K562 (cell line): ENCODE results near the gene NHLH1. TPM values are rescaled to one million over a fixed set of nuclear protein-coding genes. Genes with fewer than 3 reads are reported as not detected.

Source experiments
- ATAC-seq: fragments of 200-7000 bp; cut with Tn5 transposase; 3 replicates; pipeline ENCODE4 v1.9.1; 2020; ENCODE audit warnings: moderate library complexity
- BruUV-seq: library from RNA; stranded (reverse); fragments of 400-500 nt; replicated peaks from 2 replicates; lab custom pipeline; 2021; lab: Mats Ljungman, UMichigan
- CTCF ChIA-PET: fragments of 300-600 bp; formaldehyde crosslinking; extraction: SDS; loops from one replicate; lab custom pipeline; 2021; ENCODE audit warnings: low intra/inter-chr PET ratio; lab: Yijun Ruan, JAX
- POLR2A ChIA-PET: fragments of 300-600, 350-650 bp; sonication (Branson Sonifier 250); formaldehyde crosslinking; extraction: SDS; loops from one replicate; lab custom pipeline; 2021; ENCODE audit warnings: antibody characterized with exemption, inconsistent platforms; lab: Yijun Ruan, JAX
- DNase-seq, 4 experiments: peaks; one replicate each; pipeline versions ENCODE4 v3.0.0 to v3.0.0-alpha.2; 2011 to 2018; ENCODE audit warnings: low spot score in 3 of 4, mixed read lengths in 3 of 4; ENCODE audit errors: extremely low read depth in 1 of 4
- FAIRE-seq: peaks from 2 replicates; lab custom pipeline; 2011; peaks lifted over from hg19 to GRCh38; lab: Jason Lieb, UNC
- H2AFZ ChIP-seq: 2 replicates; pipeline ENCODE4 v1.6.0; 2011; ENCODE audit warnings: low read depth, low read length, control low read depth, inconsistent platforms
- H3K27ac ChIP-seq: fragments of 200-600 bp; 3 replicates; pipeline ENCODE4 v1.8.0; 2011; ENCODE audit warnings: low read depth, mild to moderate bottlenecking, control low read depth, inconsistent platforms, low read length, moderate library complexity, mixed read lengths; ENCODE audit errors: extremely low read depth
- H3K27me3 ChIP-seq, 2 experiments: fragments of 300-600 bp in 1 of 2; 2 replicates in 1 of 2; 3 replicates in 1 of 2; pipeline versions ENCODE4 v1.6.0 to v1.8.0; 2011; ENCODE audit warnings: inconsistent platforms in 2 of 2, low read length in 2 of 2, mild to moderate bottlenecking in 1 of 2, mixed read lengths in 1 of 2, moderate library complexity in 1 of 2; ENCODE audit not compliant: control insufficient read depth in 2 of 2, insufficient read depth in 2 of 2
- H3K36me3 ChIP-seq: fragments of 300-600 bp; 3 replicates; pipeline ENCODE4 v1.8.0; 2011; ENCODE audit warnings: mild to moderate bottlenecking, low read length, inconsistent platforms; ENCODE audit not compliant: control insufficient read depth, insufficient read depth
- H3K4me1 ChIP-seq, 2 experiments: fragments of 200-600 bp in 1 of 2; replicated peaks in 1 of 2; 2 replicates in 1 of 2; 3 replicates in 1 of 2; pipeline versions ENCODE4 v1.5.1 to v1.8.0; 2011; ENCODE audit warnings: inconsistent platforms in 2 of 2, low read length in 2 of 2, mild to moderate bottlenecking in 1 of 2, mixed read lengths in 1 of 2, moderate library complexity in 1 of 2; ENCODE audit not compliant: control insufficient read depth in 2 of 2, insufficient read depth in 2 of 2
- H3K4me2 ChIP-seq: 2 replicates; pipeline ENCODE4 v1.6.1; 2011; ENCODE audit warnings: low read length, control low read depth, inconsistent platforms, mixed read lengths; ENCODE audit not compliant: insufficient read depth
- H3K4me3 ChIP-seq: fragments of 200-600 bp; sonication (generic), shearing (Covaris generic); 2 replicates; pipeline ENCODE4 v1.5.1; 2016; ENCODE audit warnings: control low read depth, inconsistent platforms
- H3K79me2 ChIP-seq: fragments of 200-600 bp; 3 replicates; pipeline ENCODE4 v1.8.0; 2011; ENCODE audit warnings: low read length, inconsistent platforms; ENCODE audit not compliant: control insufficient read depth, insufficient read depth
- H3K9ac ChIP-seq, 2 experiments: 2 replicates each; pipeline versions ENCODE4 v1.6.0 to v1.6.1; 2011; ENCODE audit warnings: low read depth in 2 of 2, low read length in 2 of 2, control low read depth in 1 of 2, inconsistent platforms in 1 of 2, mild to moderate bottlenecking in 1 of 2, mixed read lengths in 1 of 2; ENCODE audit not compliant: insufficient read depth in 1 of 2
- H3K9me1 ChIP-seq: one replicate; pipeline ENCODE4 v1.6.0; 2011; ENCODE audit warnings: inconsistent platforms, mild to moderate bottlenecking, low read length, moderate library complexity; ENCODE audit not compliant: control insufficient read depth, insufficient read depth
- H3K9me3 ChIP-seq: replicated peaks from 2 replicates; pipeline ENCODE4 v1.5.1; 2011; ENCODE audit warnings: low read depth, low read length, inconsistent platforms; ENCODE audit not compliant: control insufficient read depth, insufficient read depth
- H4K20me1 ChIP-seq: replicated peaks from 2 replicates; pipeline ENCODE4 v1.6.1; 2011; ENCODE audit warnings: low read length, inconsistent platforms, mixed read lengths; ENCODE audit not compliant: control insufficient read depth, insufficient read depth
- E2F5 ChIP-seq: sonication (generic); formaldehyde crosslinking; IDR thresholded peaks from 2 replicates; pipeline ENCODE4 v1.8.0; 2022; ENCODE audit warnings: mild to moderate bottlenecking, missing genetic modification reagents
- MYNN ChIP-seq, 2 experiments: sonication (generic); formaldehyde crosslinking in 1 of 2; IDR thresholded peaks; 2 replicates each; pipeline versions ENCODE4 v1.5.0 to v1.6.1; 2016 to 2020; ENCODE audit warnings: antibody characterized with exemption in 1 of 2, missing genetic modification reagents in 1 of 2
- POLR2A ChIP-seq: fragments of 450-650 bp; conservative IDR thresholded peaks from 2 replicates; pipeline ENCODE4 v1.6.1; 2016
- ZBTB40 ChIP-seq, 2 experiments: fragments of 450-650 bp in 1 of 2; sonication (generic) in 1 of 2; formaldehyde crosslinking in 1 of 2; IDR thresholded peaks; 2 replicates each; pipeline versions ENCODE4 v1.7.1 to v1.9.0; 2016 to 2022; ENCODE audit warnings: inconsistent platforms in 1 of 2, mild to moderate bottlenecking in 1 of 2, missing genetic modification reagents in 1 of 2
- ZBTB43 ChIP-seq: sonication (generic); formaldehyde crosslinking; IDR thresholded peaks from 2 replicates; pipeline ENCODE4 v1.8.0; 2023; ENCODE audit warnings: mild to moderate bottlenecking, missing genetic modification reagents
- ZNF146 ChIP-seq: IDR thresholded peaks from one replicate; pipeline ENCODE4 v1.6.1; 2018; ENCODE audit warnings: missing compliant biosample characterization; ENCODE audit not compliant: unreplicated experiment
- ZNF24 ChIP-seq: fragments of 450-650 bp; IDR thresholded peaks from 2 replicates; pipeline ENCODE4 v1.6.1; 2016
- WGBS: fragments of 100-300 bp; shearing (Covaris generic); methylation state at CpG from one replicate; pipeline ENCODE4 v1.1.6; 2016; ENCODE audit warnings: low coverage, mixed read lengths; ENCODE audit not compliant: insufficient coverage; ENCODE audit errors: missing lambda C conversion rate; 5-methylcytosine and 5-hydroxymethylcytosine counted together
- in situ Hi-C: fragments of 300-500 bp; cut with MboI; formaldehyde crosslinking; loops from 4 replicates; pipeline ENCODE4 v1.15.0; 2018; ENCODE audit warnings: inconsistent platforms, mixed read lengths
- intact Hi-C: fragments of 100-400 bp; cut with micrococcal nuclease; formaldehyde crosslinking; loops from 2 replicates; pipeline ENCODE4 v1.14.2; 2022
- polyA plus RNA-seq, 8 experiments: library from polyadenylated mRNA; depleted of rRNA in 4 of 8; stranded (reverse) in 5 of 8; unstranded in 3 of 8; fragments of >200 nt; fragmentation: Nextera tagmentation in 2 of 8; fragmentation: Illumina TruSeq in 1 of 8; extraction: Ambion mirVana in 2 of 8; extraction: Trizol in 1 of 8; gene quantifications; 2 replicates each; pipeline versions ENCODE4 v1.2.1 to v1.2.3, GENCODE V29; 2011 to 2014; ENCODE audit warnings: inconsistent platforms in 1 of 8, missing spikeins in 1 of 8
- total RNA-seq, 7 experiments: library from RNA; depleted of rRNA in 6 of 7; stranded (reverse); fragments of >200 nt in 6 of 7; fragmentation: Illumina TruSeq in 2 of 7; extraction: Trizol in 2 of 7; gene quantifications; 2 replicates each; pipeline versions ENCODE4 v1.2.1 to v1.2.3, GENCODE V29; 2011 to 2021; ENCODE audit warnings: low replicate concordance in 1 of 7

The NHLH1 gene
- total and polyA plus RNA-seq, 9 of the 15 experiments (the other 6 are each of a cell fraction or from before 2014, with no cell fraction given) = 0.09 to 1.3 (median 0.35) TPM; not detected in 1

GRCh38 chr1:160407839-160408801, 41.2 kb downstream of the NHLH1 start:
- H3K9me3 ChIP-seq = no peaks in the 10 kb centered on the region
- no peaks in the 10 kb centered on the region for H3K79me2 ChIP-seq
- no peaks in the 10 kb centered on the region; the same call in 2 of the 3 replicates for H3K36me3 ChIP-seq
- FAIRE-seq (no peak), ATAC-seq (no peak), DNase-seq (no peak)
- H4K20me1 ChIP-seq = no peaks in the 10 kb centered on the region
- ChIA-PET POLR2A (interaction anchor here (0.6 kb wide), 3 partner anchors 18 to 200 kb away, joined by 3 to 4 read pairs (median 3); partner anchors contain the start of gene DCAF8), CTCF (no interaction called here)
- peaks cover 4% of the 10 kb centered on the region in 2 experiments; a peak in 3 of 5 replicates for H3K4me1 ChIP-seq
- H3K9ac ChIP-seq = peak overlapping the region in 1 of 2 experiments; percentile 31; a peak in 1 of 4 replicates
- intact Hi-C loops = no loop called here
- peaks cover 0 to 3% of the 10 kb centered on the region in 2 experiments; a peak in 1 of 5 replicates for H3K27me3 ChIP-seq
- H3K4me2 ChIP-seq = no peak overlapping the region
- in situ Hi-C loops = no loop called here
- no peaks in the 10 kb centered on the region for H3K9me1 ChIP-seq
- H2AFZ ChIP-seq = no peak overlapping the region
- no peak overlapping the region for H3K27ac ChIP-seq
- no TSS peak for BruUV-seq
- no peak overlapping the region for H3K4me3 ChIP-seq
- WGBS = 39% methylated on average over 8 of the region's 12 CpGs
- TF ChIP-seq ZNF146 (CRISPR knock-in tag) = no peak
- TF ChIP-seq ZBTB43 (CRISPR knock-in tag) = no peak
- no peak for TF ChIP-seq MYNN (IDR thresholded peaks at IDR 0.05)
- TF ChIP-seq MYNN (CRISPR knock-in tag; IDR thresholded peaks at IDR 0.05) = no peak
- TF ChIP-seq E2F5 (CRISPR knock-in tag) = no peak
- no peak for TF ChIP-seq ZNF24
- no peak for TF ChIP-seq POLR2A
- no peak for TF ChIP-seq ZBTB40 (IDR thresholded peaks at IDR 0.05)
- no peak for TF ChIP-seq ZBTB40 (CRISPR knock-in tag; IDR thresholded peaks at IDR 0.05)
